BE2C (cell line): ENCODE data around the gene TCERG1.

Source experiments
- DNase-seq: peaks from one replicate; pipeline ENCODE4 v3.0.0-alpha.2; 2020
- H3K27me3 ChIP-seq: fragments of 250-450 bp; sonication (Bioruptor Pico); 2 replicates; pipeline ENCODE4 v1.5.1; 2020; ENCODE audit warnings: mild to moderate bottlenecking
- H3K36me3 ChIP-seq: fragments of 250-450 bp; sonication (Bioruptor Pico); 2 replicates; pipeline ENCODE4 v1.5.1; 2020; ENCODE audit warnings: mild to moderate bottlenecking
- H3K4me1 ChIP-seq: fragments of 250-450 bp; sonication (Bioruptor Pico); 2 replicates; pipeline ENCODE4 v1.5.1; 2020
- H3K4me3 ChIP-seq: 2 replicates; pipeline ENCODE4 v1.5.1; 2011; ENCODE audit warnings: low read depth, low read length
- H3K9me3 ChIP-seq: fragments of 250-450 bp; sonication (Bioruptor Pico); 2 replicates; pipeline ENCODE4 v1.5.1; 2020
- TF ChIP-seq, protein P1 (sequence below): IDR thresholded peaks from 2 replicates; pipeline ENCODE4 v1.5.1; 2012; ENCODE audit warnings: mild to moderate bottlenecking, low read depth, low read length

The TCERG1 gene

DNA sequence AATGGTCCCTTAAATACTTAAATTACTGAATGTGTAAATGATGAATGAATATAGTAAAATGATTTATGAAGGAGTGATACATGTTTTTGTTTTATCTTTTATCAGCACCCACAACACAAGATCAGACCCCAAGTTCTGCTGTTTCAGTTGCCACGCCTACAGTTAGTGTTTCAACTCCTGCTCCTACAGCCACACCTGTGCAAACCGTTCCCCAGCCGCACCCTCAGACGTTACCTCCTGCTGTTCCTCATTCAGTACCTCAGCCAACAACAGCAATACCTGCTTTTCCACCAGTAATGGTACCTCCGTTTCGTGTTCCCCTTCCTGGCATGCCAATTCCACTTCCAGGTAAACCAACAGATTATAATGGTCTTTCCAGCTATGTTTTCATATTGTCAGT lies 16.3 kb downstream of the TCERG1 start:
- TF ChIP-seq, protein P1, sequence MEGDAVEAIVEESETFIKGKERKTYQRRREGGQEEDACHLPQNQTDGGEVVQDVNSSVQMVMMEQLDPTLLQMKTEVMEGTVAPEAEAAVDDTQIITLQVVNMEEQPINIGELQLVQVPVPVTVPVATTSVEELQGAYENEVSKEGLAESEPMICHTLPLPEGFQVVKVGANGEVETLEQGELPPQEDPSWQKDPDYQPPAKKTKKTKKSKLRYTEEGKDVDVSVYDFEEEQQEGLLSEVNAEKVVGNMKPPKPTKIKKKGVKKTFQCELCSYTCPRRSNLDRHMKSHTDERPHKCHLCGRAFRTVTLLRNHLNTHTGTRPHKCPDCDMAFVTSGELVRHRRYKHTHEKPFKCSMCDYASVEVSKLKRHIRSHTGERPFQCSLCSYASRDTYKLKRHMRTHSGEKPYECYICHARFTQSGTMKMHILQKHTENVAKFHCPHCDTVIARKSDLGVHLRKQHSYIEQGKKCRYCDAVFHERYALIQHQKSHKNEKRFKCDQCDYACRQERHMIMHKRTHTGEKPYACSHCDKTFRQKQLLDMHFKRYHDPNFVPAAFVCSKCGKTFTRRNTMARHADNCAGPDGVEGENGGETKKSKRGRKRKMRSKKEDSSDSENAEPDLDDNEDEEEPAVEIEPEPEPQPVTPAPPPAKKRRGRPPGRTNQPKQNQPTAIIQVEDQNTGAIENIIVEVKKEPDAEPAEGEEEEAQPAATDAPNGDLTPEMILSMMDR: no peak
- no peak for DNase-seq

DNA sequence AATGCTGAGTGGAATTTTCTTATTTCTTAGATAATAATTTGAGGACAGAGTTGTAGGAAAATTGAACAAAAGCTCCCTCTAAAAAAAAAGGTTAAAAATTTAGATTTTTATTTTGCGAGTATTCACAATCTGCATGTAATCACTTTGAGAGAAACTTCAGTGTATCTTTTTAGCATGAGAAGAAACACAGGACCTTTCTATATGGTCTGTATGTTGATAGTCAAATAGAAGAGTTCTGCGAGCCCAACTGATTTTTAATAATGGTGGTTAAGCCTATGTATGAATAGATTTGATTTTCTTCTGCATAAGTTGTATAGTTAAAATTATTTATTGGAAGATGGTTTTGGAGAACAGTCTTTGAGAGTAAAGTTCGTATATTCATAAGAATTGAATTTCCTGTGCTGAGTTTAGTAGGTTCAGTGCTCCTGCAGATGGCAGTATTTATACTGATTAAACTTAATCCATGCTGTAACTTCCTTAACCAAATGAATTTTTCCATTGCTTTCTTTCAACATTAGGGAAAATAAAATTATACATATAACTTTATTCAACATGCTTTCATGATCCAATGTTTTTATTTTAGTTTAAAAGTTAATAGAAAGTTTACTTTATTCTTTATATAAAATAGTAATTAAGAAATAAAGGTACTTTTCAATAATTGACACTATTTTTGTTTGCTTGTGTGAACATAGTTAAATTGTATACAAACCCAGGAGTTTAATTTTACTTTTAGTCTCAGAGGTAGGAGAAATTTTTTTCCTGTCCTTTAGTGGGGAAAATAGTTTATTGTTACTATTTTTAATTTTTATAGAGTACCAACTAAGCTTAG lies 19.6 kb downstream of the TCERG1 start:
- Histone ChIP-seq H3K4me1 (no peaks in the 10 kb centered on the region), H3K27me3 (no peaks in the 10 kb centered on the region), H3K9me3 (no peaks in the 10 kb centered on the region), H3K36me3 (peaks cover 87% of the 10 kb centered on the region), H3K4me3 (no peak overlapping the region)
- DNase-seq: no peak
- TF ChIP-seq, protein P1: peak; percentile 50

More for the DNA sequence above, 16.3 kb downstream of the TCERG1 start:
- no peaks in the 10 kb centered on the region for H3K4me1 ChIP-seq
- no peaks in the 10 kb centered on the region for H3K9me3 ChIP-seq
- no peak overlapping the region for H3K4me3 ChIP-seq
- H3K27me3 ChIP-seq: no peaks in the 10 kb centered on the region
- peaks cover 81% of the 10 kb centered on the region for H3K36me3 ChIP-seq

DNA sequence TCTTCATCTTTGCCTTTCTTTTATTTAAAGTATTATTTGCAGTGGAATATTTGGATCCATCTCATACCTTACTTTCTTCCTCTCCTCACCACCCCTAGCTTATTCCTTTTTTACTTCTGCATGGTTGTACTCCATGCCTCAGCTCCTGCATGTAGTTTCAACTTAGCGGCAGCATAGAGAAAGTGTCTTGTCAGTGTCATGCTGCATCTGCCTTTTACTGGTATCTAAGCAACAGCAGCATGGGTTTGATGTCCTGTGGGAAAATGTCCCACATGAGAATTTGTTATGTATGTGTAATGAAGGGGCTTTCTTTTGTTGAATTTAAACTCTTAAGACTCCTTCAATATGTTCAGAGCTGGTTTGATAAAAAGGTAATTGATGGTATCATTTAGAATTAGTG lies 20.6 kb downstream of the TCERG1 start:
- no peaks in the 10 kb centered on the region for H3K9me3 ChIP-seq
- no peaks in the 10 kb centered on the region for H3K4me1 ChIP-seq
- peaks cover 87% of the 10 kb centered on the region for H3K36me3 ChIP-seq
- DNase-seq: no peak
- TF ChIP-seq, protein P1: no peak
- no peak overlapping the region for H3K4me3 ChIP-seq
- H3K27me3 ChIP-seq: no peaks in the 10 kb centered on the region

DNA sequence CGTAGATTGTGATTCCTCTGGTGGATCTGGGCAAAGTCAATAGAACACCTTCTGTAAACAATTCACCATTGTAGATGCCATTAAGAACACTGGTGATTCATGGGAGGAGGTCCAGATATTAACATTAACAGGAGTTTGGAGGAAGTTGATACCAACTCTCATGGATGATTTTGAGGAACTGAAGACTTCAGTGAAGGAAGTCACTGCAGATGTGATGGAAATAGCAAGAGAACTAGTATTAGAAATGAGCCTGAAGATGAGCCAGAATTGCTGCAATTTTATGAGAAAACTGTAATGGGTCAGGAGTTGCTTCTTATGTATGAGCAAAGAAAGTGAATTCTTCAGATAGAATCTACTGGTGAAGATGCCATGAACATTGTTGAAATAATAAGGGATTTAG lies 26.9 kb downstream of the TCERG1 start:
- no peaks in the 10 kb centered on the region for H3K27me3 ChIP-seq
- peaks cover 83% of the 10 kb centered on the region for H3K36me3 ChIP-seq

DNA sequence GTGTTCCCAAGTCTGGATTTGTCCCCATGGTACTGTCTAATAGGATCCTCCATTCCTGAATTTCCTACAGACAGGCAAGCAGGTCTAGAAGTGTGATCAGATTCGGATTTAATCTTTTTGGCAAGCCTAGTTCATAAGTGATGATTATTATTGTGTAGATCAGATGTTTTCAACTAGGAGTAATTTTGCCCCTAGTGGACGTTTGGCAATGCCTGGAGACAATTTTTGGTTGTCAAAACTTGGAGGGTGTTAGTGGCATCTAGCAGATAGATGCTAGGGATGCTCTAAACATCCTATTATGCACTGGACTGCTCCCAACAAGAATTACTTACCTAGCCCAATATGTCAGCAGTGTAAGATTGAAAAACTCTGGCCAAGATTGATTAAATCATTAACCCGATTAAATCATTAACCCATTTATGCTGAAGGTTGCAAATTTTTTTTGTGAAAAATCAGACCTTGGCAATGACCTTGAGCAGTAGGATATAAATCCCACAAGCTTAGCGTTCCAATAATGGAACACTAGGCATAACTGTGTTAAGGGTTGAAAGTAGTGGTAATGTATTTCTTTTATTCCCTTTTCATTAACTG lies 28.2 kb downstream of the TCERG1 start:
- no peaks in the 10 kb centered on the region for H3K27me3 ChIP-seq
- H3K4me1 ChIP-seq: no peaks in the 10 kb centered on the region
- H3K36me3 ChIP-seq: peaks cover 82% of the 10 kb centered on the region
- H3K9me3 ChIP-seq: no peaks in the 10 kb centered on the region
- H3K4me3 ChIP-seq: no peak overlapping the region
- DNase-seq: no peak
- TF ChIP-seq, protein P1: peak; percentile 52

More for the DNA sequence above, 26.9 kb downstream of the TCERG1 start:
- no peak overlapping the region for H3K4me3 ChIP-seq
- no peak for DNase-seq
- TF ChIP-seq, protein P1: no peak
- no peaks in the 10 kb centered on the region for H3K9me3 ChIP-seq
- H3K4me1 ChIP-seq: no peaks in the 10 kb centered on the region

DNA sequence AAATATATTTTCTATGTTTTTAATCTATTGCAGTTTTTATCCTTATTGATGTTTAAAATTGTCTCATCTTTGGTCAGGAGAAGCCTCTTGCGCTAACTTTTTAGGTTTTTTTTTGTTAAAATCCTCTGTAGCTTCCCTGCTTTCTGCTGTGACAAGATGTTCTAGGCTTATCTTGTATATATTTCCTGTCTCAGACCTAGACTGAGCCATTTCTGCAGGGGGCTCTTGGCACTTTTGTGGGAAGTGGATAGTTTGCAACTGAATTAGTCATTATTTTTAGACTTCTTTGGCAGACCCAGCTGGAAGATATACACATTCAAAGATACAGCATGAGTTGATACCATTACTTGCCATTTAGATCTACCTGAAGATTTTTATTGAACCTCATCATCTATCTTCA lies 28.8 kb downstream of the TCERG1 start:
- no peak for DNase-seq
- Histone ChIP-seq H3K27me3 (no peaks in the 10 kb centered on the region), H3K36me3 (peaks cover 81% of the 10 kb centered on the region), H3K4me1 (no peaks in the 10 kb centered on the region), H3K9me3 (no peaks in the 10 kb centered on the region), H3K4me3 (no peak overlapping the region)
- TF ChIP-seq, protein P1: no peak
